Vagina (tissue), 2 donors: Measurements from ENCODE around the gene SERPINH1. TPM values are rescaled to one million over a fixed set of nuclear protein-coding genes. Genes with fewer than 3 reads are reported as not detected.

Experiments used
- DNase-seq, 2 donors: peaks; one replicate each; pipeline ENCODE4 v3.0.0-alpha.2; 2017; ENCODE audit errors: extremely low spot score in 2 of 2
- H3K27ac ChIP-seq: fragments of 200-600 bp; sonication (generic); one replicate; pipeline ENCODE4 v1.5.1; 2019
- H3K27me3 ChIP-seq: fragments of 200-600 bp; sonication (generic); one replicate; pipeline ENCODE4 v1.5.1; 2019
- H3K36me3 ChIP-seq, 2 donors: fragments of 200-600 bp; sonication (generic); one replicate each; pipeline ENCODE4 v1.5.1; 2017 to 2019
- H3K4me1 ChIP-seq: fragments of 200-600 bp; sonication (generic); one replicate; pipeline ENCODE4 v1.5.1; 2019
- H3K4me3 ChIP-seq, 2 donors: fragments of 200-600 bp; sonication (generic); 1 replicate in 1 of 2; 2 replicates in 1 of 2; pipeline ENCODE4 v1.5.1; 2016 to 2019
- H3K9me3 ChIP-seq: fragments of 200-600 bp; sonication (generic); one replicate; pipeline ENCODE4 v1.5.1; 2019
- POLR2A ChIP-seq, 2 donors: fragments of 450-650 bp; IDR thresholded peaks; one replicate each; pipeline ENCODE4 v1.6.1; 2017; ENCODE audit warnings: antibody characterized with exemption in 2 of 2, mild to moderate bottlenecking in 2 of 2, moderate library complexity in 2 of 2
- POLR2AphosphoS5 ChIP-seq, 2 donors: sonication (generic); formaldehyde crosslinking; IDR thresholded peaks; one replicate each; pipeline ENCODE4 v1.9.0; 2017; ENCODE audit warnings: antibody characterized with exemption in 2 of 2, mild to moderate bottlenecking in 2 of 2, low read depth in 1 of 2; ENCODE audit not compliant: insufficient read depth in 1 of 2
- intact Hi-C: fragments of 100-400 bp; cut with DNase I; formaldehyde crosslinking; loops from one replicate; pipeline ENCODE4 v1.15.1; 2023
- total RNA-seq: library from RNA; depleted of rRNA; stranded (reverse); fragments of >200 nt; gene quantifications from one replicate; pipeline ENCODE4 v1.2.3, GENCODE V29; 2016
- TF ChIP-seq, protein P1 (sequence below), 3 experiments: fragments of 450-650 bp in 2 of 3; fragments of 200-600 bp in 1 of 3; sonication (generic) in 1 of 3; IDR thresholded peaks; one replicate each; pipeline ENCODE4 v1.5.1; 2017 to 2019; ENCODE audit warnings: antibody characterized with exemption in 3 of 3, mild to moderate bottlenecking in 2 of 3, moderate library complexity in 2 of 3

The SERPINH1 gene
- total RNA-seq, 1 donor from 2014 or later = 257 TPM

DNA sequence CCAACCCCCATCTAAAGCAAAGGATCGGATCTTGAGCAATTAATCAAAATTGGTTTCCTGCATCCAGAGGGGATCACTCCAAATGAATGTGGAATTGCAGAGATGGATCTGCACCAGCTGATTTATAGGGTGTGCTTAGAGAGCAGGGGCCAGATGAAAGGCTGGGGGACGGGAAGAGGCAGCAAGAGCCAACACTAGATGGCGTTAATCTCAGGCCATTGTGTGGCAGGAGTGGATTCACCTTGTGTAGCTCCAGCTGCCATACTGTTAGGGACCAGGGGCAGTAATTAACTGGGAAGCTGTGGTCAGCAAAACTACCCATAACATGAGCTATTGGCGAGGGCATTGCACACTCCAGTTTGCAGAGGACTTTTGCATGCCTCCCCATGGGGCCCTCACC, 35.6 kb downstream of the SERPINH1 start:
- Histone ChIP-seq H3K36me3 (no peaks in the 10 kb centered on the region), H3K27me3 (no peaks in the 10 kb centered on the region), H3K9me3 (no peaks in the 10 kb centered on the region), H3K4me3 (no peak overlapping the region), H3K27ac (no peak overlapping the region), H3K4me1 (no peaks in the 10 kb centered on the region)
- DNase-seq = no peak
- no peak for TF ChIP-seq POLR2AphosphoS5 (IDR thresholded peaks at IDR 0.05; ENCODE audit: insufficient read depth in 1 of 2, low read depth in 1 of 2)
- no peak for TF ChIP-seq POLR2A (IDR thresholded peaks at IDR 0.05)
- TF ChIP-seq, protein P1, sequence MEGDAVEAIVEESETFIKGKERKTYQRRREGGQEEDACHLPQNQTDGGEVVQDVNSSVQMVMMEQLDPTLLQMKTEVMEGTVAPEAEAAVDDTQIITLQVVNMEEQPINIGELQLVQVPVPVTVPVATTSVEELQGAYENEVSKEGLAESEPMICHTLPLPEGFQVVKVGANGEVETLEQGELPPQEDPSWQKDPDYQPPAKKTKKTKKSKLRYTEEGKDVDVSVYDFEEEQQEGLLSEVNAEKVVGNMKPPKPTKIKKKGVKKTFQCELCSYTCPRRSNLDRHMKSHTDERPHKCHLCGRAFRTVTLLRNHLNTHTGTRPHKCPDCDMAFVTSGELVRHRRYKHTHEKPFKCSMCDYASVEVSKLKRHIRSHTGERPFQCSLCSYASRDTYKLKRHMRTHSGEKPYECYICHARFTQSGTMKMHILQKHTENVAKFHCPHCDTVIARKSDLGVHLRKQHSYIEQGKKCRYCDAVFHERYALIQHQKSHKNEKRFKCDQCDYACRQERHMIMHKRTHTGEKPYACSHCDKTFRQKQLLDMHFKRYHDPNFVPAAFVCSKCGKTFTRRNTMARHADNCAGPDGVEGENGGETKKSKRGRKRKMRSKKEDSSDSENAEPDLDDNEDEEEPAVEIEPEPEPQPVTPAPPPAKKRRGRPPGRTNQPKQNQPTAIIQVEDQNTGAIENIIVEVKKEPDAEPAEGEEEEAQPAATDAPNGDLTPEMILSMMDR (IDR thresholded peaks at IDR 0.05) = no peak
- intact Hi-C loops = no loop called here

DNA sequence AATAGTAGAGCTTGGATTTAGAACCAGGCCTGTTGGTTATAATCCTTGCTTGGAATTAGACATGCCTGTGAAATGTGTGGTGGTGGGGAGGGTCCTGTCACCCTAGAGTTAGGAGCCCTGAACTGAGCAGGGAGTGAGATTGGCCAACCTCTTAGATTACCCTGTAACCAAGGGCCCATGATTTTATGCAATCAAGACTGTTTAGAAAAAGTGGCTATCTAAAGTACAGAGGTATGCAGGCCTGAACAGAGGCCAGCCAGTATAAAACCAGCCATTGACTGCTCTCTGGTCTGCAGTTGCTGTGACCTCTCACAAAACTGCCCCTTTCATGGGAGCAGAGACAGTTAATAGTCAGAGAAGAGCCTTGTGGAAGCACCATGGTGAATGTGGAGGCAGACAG, 36.2 kb downstream of the SERPINH1 start:
- Histone ChIP-seq H3K4me1 (no peaks in the 10 kb centered on the region), H3K36me3 (no peaks in the 10 kb centered on the region), H3K4me3 (no peak overlapping the region), H3K27ac (no peak overlapping the region), H3K27me3 (no peaks in the 10 kb centered on the region), H3K9me3 (no peaks in the 10 kb centered on the region)
- intact Hi-C loops = no loop called here
- no peak for DNase-seq
- no peak for TF ChIP-seq POLR2AphosphoS5 (IDR thresholded peaks at IDR 0.05; ENCODE audit: insufficient read depth in 1 of 2, low read depth in 1 of 2)
- TF ChIP-seq, protein P1 (IDR thresholded peaks at IDR 0.05) = no peak
- no peak for TF ChIP-seq POLR2A (IDR thresholded peaks at IDR 0.05)

DNA sequence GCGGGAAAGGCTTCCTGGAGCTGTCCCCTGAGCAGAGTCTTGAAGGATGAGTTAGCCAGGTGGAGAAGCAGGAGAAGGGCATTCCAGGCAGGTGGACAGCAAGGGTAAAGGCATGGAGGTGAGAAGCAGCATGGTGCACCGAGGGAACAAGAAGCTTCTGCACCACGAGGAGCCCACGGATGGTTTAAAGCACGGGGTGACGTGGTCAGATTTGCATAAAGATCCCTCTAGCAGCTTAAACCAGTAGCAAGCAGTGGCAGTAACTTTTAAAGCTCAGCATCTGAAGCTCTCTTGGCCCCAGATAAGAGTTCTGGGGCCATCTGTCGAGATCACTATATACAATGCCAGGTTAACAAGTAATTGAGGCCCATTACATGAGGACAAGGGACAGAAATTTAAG, 36.8 kb downstream of the SERPINH1 start:
- TF ChIP-seq, protein P1 (IDR thresholded peaks at IDR 0.05) = no peak
- TF ChIP-seq POLR2A (IDR thresholded peaks at IDR 0.05) (no peak), POLR2AphosphoS5 (IDR thresholded peaks at IDR 0.05; ENCODE audit: insufficient read depth in 1 of 2, low read depth in 1 of 2) (no peak)
- intact Hi-C loops = no loop called here
- Histone ChIP-seq H3K36me3 (no peaks in the 10 kb centered on the region), H3K9me3 (no peaks in the 10 kb centered on the region), H3K27me3 (no peaks in the 10 kb centered on the region), H3K27ac (no peak overlapping the region), H3K4me1 (no peaks in the 10 kb centered on the region), H3K4me3 (no peak overlapping the region)
- DNase-seq = no peak

DNA sequence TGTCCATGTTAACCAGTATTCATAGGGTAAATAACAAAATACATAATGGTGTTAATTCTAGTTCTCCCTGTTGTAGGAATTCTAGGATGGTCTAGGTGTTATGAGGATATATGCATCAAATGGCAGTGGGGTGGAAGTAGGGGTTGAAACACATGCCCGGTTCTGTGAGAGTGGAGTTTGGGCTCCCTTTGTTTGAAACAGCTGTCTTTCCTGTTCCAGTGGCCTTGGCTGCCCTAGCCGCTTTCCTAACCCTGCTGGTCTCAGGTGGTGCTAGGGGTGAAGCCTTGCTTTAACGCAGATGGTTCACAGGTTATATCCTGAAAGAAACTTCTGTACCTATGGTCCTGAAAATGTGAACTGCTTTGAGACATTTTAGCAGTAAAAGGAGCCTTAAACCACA, 38.3 kb downstream of the SERPINH1 start:
- Histone ChIP-seq H3K4me3 (no peak overlapping the region), H3K9me3 (no peaks in the 10 kb centered on the region), H3K36me3 (no peaks in the 10 kb centered on the region), H3K27me3 (no peaks in the 10 kb centered on the region), H3K27ac (no peak overlapping the region), H3K4me1 (no peaks in the 10 kb centered on the region)
- intact Hi-C loops = no loop called here
- TF ChIP-seq POLR2A (IDR thresholded peaks at IDR 0.05) = no peak
- TF ChIP-seq, protein P1 (IDR thresholded peaks at IDR 0.05) = no peak
- TF ChIP-seq POLR2AphosphoS5 (IDR thresholded peaks at IDR 0.05; ENCODE audit: insufficient read depth in 1 of 2, low read depth in 1 of 2) = no peak
- no peak for DNase-seq

DNA sequence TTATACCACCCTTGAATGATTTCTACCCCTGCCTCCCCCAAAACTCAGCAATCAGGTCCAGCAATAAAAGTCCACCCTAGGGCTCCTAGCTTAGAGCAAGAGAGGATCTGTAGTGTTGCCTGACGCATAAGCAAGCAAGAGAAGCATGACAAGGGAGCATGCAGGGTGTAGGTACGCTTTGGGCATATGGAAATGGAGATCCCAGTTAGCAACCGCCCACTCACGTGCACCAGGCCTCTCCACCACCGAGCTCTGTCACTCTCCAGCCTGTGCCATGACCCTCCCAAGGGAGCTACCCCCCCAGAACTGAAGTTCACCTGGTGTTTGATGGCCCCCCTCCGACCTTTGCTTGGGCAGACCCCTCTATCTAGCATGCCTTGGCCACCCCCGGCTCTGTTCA, 39.4 kb downstream of the SERPINH1 start:
- DNase-seq = no peak
- Histone ChIP-seq H3K4me3 (no peak overlapping the region), H3K27me3 (no peaks in the 10 kb centered on the region), H3K9me3 (no peaks in the 10 kb centered on the region), H3K27ac (no peak overlapping the region), H3K36me3 (no peaks in the 10 kb centered on the region), H3K4me1 (no peaks in the 10 kb centered on the region)
- intact Hi-C loops = no loop called here
- TF ChIP-seq POLR2AphosphoS5 (IDR thresholded peaks at IDR 0.05; ENCODE audit: insufficient read depth in 1 of 2, low read depth in 1 of 2) = no peak
- TF ChIP-seq, protein P1 (IDR thresholded peaks at IDR 0.05) = no peak
- no peak for TF ChIP-seq POLR2A (IDR thresholded peaks at IDR 0.05)
